Measurements from ENCODE around the gene CLEC4F. TPM values are rescaled to one million over a fixed set of nuclear protein-coding genes. Genes with fewer than 3 reads are reported as not detected.

The CLEC4F gene
- total RNA-seq, 1 donor from 2014 or later = not detected

GRCh38 chr2:70779491-70779890 lies 40.9 kb downstream of the CLEC4F start:
- POLR2A ChIA-PET = no interaction called here
- intact Hi-C loops (cut with micrococcal nuclease) = no loop called here
- no peak for DNase-seq
- Mint-ChIP-seq H3K27me3 (peaks cover 23% of the 10 kb centered on the region), H3K27ac (no peak overlapping the region), H3K36me3 (ENCODE audit: low read depth) (no peaks in the 10 kb centered on the region), H3K4me3 (no peak overlapping the region), H3K9me3 (no peaks in the 10 kb centered on the region), H3K4me1 (no peaks in the 10 kb centered on the region)
- CTCF ChIA-PET = no interaction called here
- TF ChIP-seq CTCF (IDR thresholded peaks at IDR 0.05) = no peak
- no peak for ATAC-seq (ENCODE audit: low read depth)

GRCh38 chr2:70778676-70779075 lies 41.7 kb downstream of the CLEC4F start:
- peaks cover 28% of the 10 kb centered on the region for H3K27me3 Mint-ChIP-seq
- intact Hi-C loops (cut with micrococcal nuclease) = no loop called here
- no peak overlapping the region for H3K27ac Mint-ChIP-seq
- POLR2A ChIA-PET = no interaction called here
- H3K4me1 Mint-ChIP-seq = no peaks in the 10 kb centered on the region
- no peak for TF ChIP-seq CTCF (IDR thresholded peaks at IDR 0.05)
- CTCF ChIA-PET = no interaction called here
- no peak for DNase-seq
- H3K4me3 Mint-ChIP-seq = no peak overlapping the region
- no peaks in the 10 kb centered on the region for H3K36me3 Mint-ChIP-seq (ENCODE audit: low read depth)
- no peak for ATAC-seq (ENCODE audit: low read depth)
- H3K9me3 Mint-ChIP-seq = peaks cover 6% of the 10 kb centered on the region

- ATAC-seq (ENCODE audit: low read depth) (no peak), DNase-seq (no peak)
- H3K27me3 Mint-ChIP-seq = peaks cover 34% of the 10 kb centered on the region
- ChIA-PET POLR2A (no interaction called here), CTCF (no interaction called here)
- intact Hi-C loops (cut with micrococcal nuclease) = no loop called here
- H3K36me3 Mint-ChIP-seq (ENCODE audit: low read depth) = no peaks in the 10 kb centered on the region
- H3K4me3 Mint-ChIP-seq = no peak overlapping the region
- no peak overlapping the region for H3K27ac Mint-ChIP-seq
- H3K9me3 Mint-ChIP-seq = peaks cover 13% of the 10 kb centered on the region
- H3K4me1 Mint-ChIP-seq = no peaks in the 10 kb centered on the region
- no peak for TF ChIP-seq CTCF (IDR thresholded peaks at IDR 0.05)
These were observed 42.9 kb downstream of the CLEC4F start for GRCh38 chr2:70777450-70777849.

GRCh38 chr2:70776266-70776665 lies 44.1 kb downstream of the CLEC4F start:
- CTCF ChIA-PET = no interaction called here
- intact Hi-C loops (cut with micrococcal nuclease) = no loop called here
- peaks cover 13% of the 10 kb centered on the region for H3K9me3 Mint-ChIP-seq
- H3K27me3 Mint-ChIP-seq = peaks cover 34% of the 10 kb centered on the region
- H3K36me3 Mint-ChIP-seq (ENCODE audit: low read depth) = no peaks in the 10 kb centered on the region
- POLR2A ChIA-PET = no interaction called here
- no peak overlapping the region for H3K4me3 Mint-ChIP-seq
- no peaks in the 10 kb centered on the region for H3K4me1 Mint-ChIP-seq
- TF ChIP-seq CTCF (IDR thresholded peaks at IDR 0.05) = no peak
- H3K27ac Mint-ChIP-seq = no peak overlapping the region
- no peak for ATAC-seq (ENCODE audit: low read depth)
- no peak for DNase-seq

- Mint-ChIP-seq H3K27me3 (peaks cover 41% of the 10 kb centered on the region), H3K4me3 (no peak overlapping the region), H3K4me1 (no peaks in the 10 kb centered on the region), H3K27ac (no peak overlapping the region), H3K9me3 (peaks cover 13% of the 10 kb centered on the region), H3K36me3 (ENCODE audit: low read depth) (no peaks in the 10 kb centered on the region)
- ATAC-seq (ENCODE audit: low read depth) = no peak
- TF ChIP-seq CTCF (IDR thresholded peaks at IDR 0.05) = no peak
- POLR2A ChIA-PET = no interaction called here
- intact Hi-C loops (cut with micrococcal nuclease) = no loop called here
- no peak for DNase-seq
- CTCF ChIA-PET = no interaction called here
These were observed 45.3 kb downstream of the CLEC4F start for GRCh38 chr2:70775141-70775540.

All from activated B cell treated with CpG ODN at 0.5 μM for 24 hours (primary cell).